H1 (cell line): Measurements from ENCODE around the gene ZNF226. TPM values are rescaled to one million over a fixed set of nuclear protein-coding genes. Genes with fewer than 3 reads are reported as not detected.
A peak's percentile ranks its signal among the peaks of the same experiment; 100 is the strongest.

ENCODE experiments used
- CTCF ChIA-PET: fragments of 300-600 bp; sonication (Branson Sonifier 250); formaldehyde crosslinking; loops from one replicate; lab custom pipeline; 2021; ENCODE audit not compliant: partially characterized antibody; lab: Charles Lee
- POLR2A ChIA-PET: fragments of 300-600 bp; sonication (Branson Sonifier 250); formaldehyde crosslinking; loops from one replicate; lab custom pipeline; 2021; ENCODE audit warnings: inconsistent platforms; ENCODE audit not compliant: partially characterized antibody; lab: Charles Lee
- DNase-seq, 2 experiments: peaks; one replicate each; pipeline versions ENCODE4 v3.0.0 to v3.0.0-alpha.2; 2010 to 2022; ENCODE audit warnings: low spot score in 2 of 2, low read depth in 1 of 2, mixed read lengths in 1 of 2
- FAIRE-seq: peaks from 2 replicates; lab custom pipeline; 2011; peaks lifted over from hg19 to GRCh38; lab: Jason Lieb, UNC
- H2AFZ ChIP-seq: 2 replicates; pipeline ENCODE4 v1.8.1; 2012; ENCODE audit warnings: low read length, inconsistent platforms
- H2AK5ac ChIP-seq: 2 replicates; pipeline ENCODE4 v1.6.1; 2013; ENCODE audit warnings: low read depth, low read length
- H2BK120ac ChIP-seq: replicated peaks from 2 replicates; pipeline ENCODE3; 2013; ENCODE audit warnings: low read depth, low read length, inconsistent platforms
- H2BK12ac ChIP-seq: 2 replicates; pipeline ENCODE4 v1.6.1; 2013; ENCODE audit warnings: low read depth, low read length
- H2BK15ac ChIP-seq: 2 replicates; pipeline ENCODE4 v1.6.1; 2013; ENCODE audit warnings: low read length
- H2BK20ac ChIP-seq: 2 replicates; pipeline ENCODE4 v1.6.1; 2013; ENCODE audit warnings: low read length
- H2BK5ac ChIP-seq: 2 replicates; pipeline ENCODE4 v1.6.1; 2013; ENCODE audit warnings: low read depth, low read length
- H3K14ac ChIP-seq: 2 replicates; pipeline ENCODE4 v1.6.1; 2013; ENCODE audit warnings: inconsistent platforms; ENCODE audit not compliant: insufficient read length
- H3K18ac ChIP-seq: 2 replicates; pipeline ENCODE4 v1.6.1; 2013; ENCODE audit warnings: low read length; ENCODE audit errors: extremely low read depth
- H3K23ac ChIP-seq: 2 replicates; pipeline ENCODE4 v1.6.1; 2013; ENCODE audit warnings: inconsistent platforms; ENCODE audit not compliant: insufficient read length
- H3K23me2 ChIP-seq: 2 replicates; pipeline ENCODE4 v1.6.1; 2013; ENCODE audit warnings: low read depth, low read length
- H3K27ac ChIP-seq: 2 replicates; pipeline ENCODE4 v1.6.1; 2011; ENCODE audit warnings: low read depth, low read length, inconsistent platforms
- H3K27me3 ChIP-seq, 4 experiments: replicated peaks in 1 of 4; 1 replicate in 1 of 4; 2 replicates in 3 of 4; pipeline versions ENCODE4 v1.6.1 to v1.8.1; 2011 to 2013; ENCODE audit warnings: low read length in 3 of 4, mild to moderate bottlenecking in 3 of 4, inconsistent platforms in 2 of 4, mixed read lengths in 2 of 4, moderate library complexity in 1 of 4; ENCODE audit not compliant: control insufficient read depth in 3 of 4, insufficient read depth in 3 of 4; ENCODE audit errors: extremely low read depth in 1 of 4
- H3K36me3 ChIP-seq, 4 experiments: 2 replicates each; pipeline versions ENCODE4 v1.6.1 to v1.8.1; 2011 to 2013; ENCODE audit warnings: mild to moderate bottlenecking in 4 of 4, low read length in 3 of 4, moderate library complexity in 2 of 4, control low read depth in 1 of 4, inconsistent platforms in 1 of 4; ENCODE audit not compliant: insufficient read depth in 4 of 4, control insufficient read depth in 2 of 4
- H3K4ac ChIP-seq: replicated peaks from 2 replicates; pipeline ENCODE3; 2013; ENCODE audit warnings: low read length, low read depth, mixed read lengths, inconsistent platforms; ENCODE audit not compliant: insufficient read length
- H3K4me1 ChIP-seq, 4 experiments: replicated peaks in 1 of 4; 1 replicate in 1 of 4; 2 replicates in 3 of 4; pipeline versions ENCODE4 v1.6.1 to v1.8.1; 2011 to 2013; ENCODE audit warnings: low read length in 3 of 4, inconsistent platforms in 2 of 4, mixed read lengths in 1 of 4; ENCODE audit not compliant: insufficient read depth in 4 of 4, control insufficient read depth in 3 of 4
- H3K4me2 ChIP-seq, 2 experiments: 2 replicates each; pipeline versions ENCODE4 v1.6.1 to v1.8.1; 2011 to 2013; ENCODE audit warnings: low read depth in 2 of 2, low read length in 2 of 2, control low read depth in 1 of 2, inconsistent platforms in 1 of 2, mild to moderate bottlenecking in 1 of 2; ENCODE audit not compliant: insufficient read depth in 1 of 2
- H3K4me3 ChIP-seq, 4 experiments: fragments of 200-600, 300-600 bp in 1 of 4; sonication (generic), shearing (Covaris generic), sonication (Bioruptor Twin) in 1 of 4; 2 replicates each; pipeline versions ENCODE4 v1.5.1 to v1.8.1; 2011 to 2016; ENCODE audit warnings: low read length in 4 of 4, low read depth in 3 of 4, control low read depth in 2 of 4, inconsistent platforms in 2 of 4, mild to moderate bottlenecking in 2 of 4, mixed read lengths in 1 of 4, moderate library complexity in 1 of 4; ENCODE audit not compliant: insufficient read depth in 2 of 4; ENCODE audit errors: extremely low read depth in 1 of 4
- H3K56ac ChIP-seq: replicated peaks from 2 replicates; pipeline ENCODE3; 2013; ENCODE audit warnings: low read depth, mild to moderate bottlenecking, mixed read lengths, low read length, inconsistent platforms; ENCODE audit not compliant: insufficient read length
- H3K79me1 ChIP-seq: 2 replicates; pipeline ENCODE4 v1.6.1; 2013; ENCODE audit warnings: low read depth, low read length, control low read depth
- H3K79me2 ChIP-seq, 2 experiments: 2 replicates each; pipeline versions ENCODE4 v1.6.1 to v1.8.1; 2012 to 2013; ENCODE audit warnings: low read length in 2 of 2, mild to moderate bottlenecking in 2 of 2, inconsistent platforms in 1 of 2; ENCODE audit not compliant: insufficient read depth in 2 of 2, control insufficient read depth in 1 of 2
- H3K9ac ChIP-seq, 4 experiments: replicated peaks in 1 of 4; 1 replicate in 1 of 4; 2 replicates in 3 of 4; pipeline versions ENCODE4 v1.6.1 to v1.8.1; 2011 to 2013; ENCODE audit warnings: low read depth in 3 of 4, low read length in 3 of 4, control low read depth in 2 of 4, mild to moderate bottlenecking in 2 of 4, moderate library complexity in 2 of 4, inconsistent platforms in 1 of 4; ENCODE audit errors: extremely low read depth in 1 of 4
- H3K9me3 ChIP-seq, 2 experiments: 2 replicates each; pipeline versions ENCODE4 v1.6.1 to v1.8.1; 2012 to 2013; ENCODE audit warnings: mild to moderate bottlenecking in 2 of 2, moderate library complexity in 2 of 2, control low read depth in 1 of 2, inconsistent platforms in 1 of 2, low read depth in 1 of 2, low read length in 1 of 2, mixed read lengths in 1 of 2; ENCODE audit not compliant: insufficient read depth in 2 of 2
- H4K20me1 ChIP-seq, 2 experiments: replicated peaks in 1 of 2; 2 replicates each; pipeline versions ENCODE3 to v1.8.1; 2011 to 2013; ENCODE audit warnings: inconsistent platforms in 2 of 2, low read length in 2 of 2, mild to moderate bottlenecking in 1 of 2; ENCODE audit not compliant: insufficient read depth in 2 of 2, control insufficient read depth in 1 of 2
- H4K5ac ChIP-seq: 2 replicates; pipeline ENCODE4 v1.6.1; 2013; ENCODE audit warnings: low read length, low read depth, mixed read lengths, inconsistent platforms; ENCODE audit not compliant: insufficient read length
- H4K8ac ChIP-seq: 2 replicates; pipeline ENCODE4 v1.8.0; 2013; ENCODE audit warnings: mild to moderate bottlenecking, moderate library complexity, low read length, inconsistent platforms; ENCODE audit not compliant: insufficient read depth; ENCODE audit errors: extremely low read depth
- H4K91ac ChIP-seq: replicated peaks from 2 replicates; pipeline ENCODE3; 2013; ENCODE audit warnings: low read length, mixed read lengths, inconsistent platforms; ENCODE audit not compliant: insufficient read length
- BRCA1 ChIP-seq: IDR thresholded peaks from 2 replicates; pipeline ENCODE4 v1.6.1; 2012; ENCODE audit warnings: low read depth, low read length, improper control_type of control experiment
- CHD1 ChIP-seq: IDR thresholded peaks from 2 replicates; pipeline ENCODE4 v1.6.1; 2012; ENCODE audit warnings: low read depth, low read length, improper control_type of control experiment
- POLR2A ChIP-seq, 2 experiments: IDR thresholded peaks; 1 replicate in 1 of 2; 2 replicates in 1 of 2; pipeline ENCODE4 v1.6.1; 2011; ENCODE audit warnings: low read depth in 2 of 2, low read length in 2 of 2, mild to moderate bottlenecking in 2 of 2; ENCODE audit errors: control extremely low read depth in 1 of 2
- POLR2AphosphoS5 ChIP-seq: IDR thresholded peaks from 2 replicates; pipeline ENCODE4 v1.6.1; 2011; ENCODE audit warnings: low read depth, low read length
- SAP30 ChIP-seq: fragments of 300-600 bp; sonication (generic); IDR thresholded peaks from 2 replicates; pipeline ENCODE4 v1.7.1; 2012; ENCODE audit warnings: low read length, moderate library complexity, mild to moderate bottlenecking, inconsistent platforms; ENCODE audit not compliant: insufficient read depth, insufficient replicate concordance
- SP1 ChIP-seq: IDR thresholded peaks from 2 replicates; pipeline ENCODE4 v1.6.1; 2011; ENCODE audit warnings: low read depth, low read length
- SP4 ChIP-seq: IDR thresholded peaks from 2 replicates; pipeline ENCODE4 v1.6.1; 2012; ENCODE audit warnings: low read length, inconsistent platforms
- WGBS, 2 experiments: shearing (Covaris generic) in 1 of 2; methylation state at CpG; one replicate each; pipeline versions ENCODE4 v1.1.6 to v1.1.7; 2013 to 2015; ENCODE audit warnings: low lambda C conversion rate in 2 of 2, mixed read lengths in 2 of 2, inconsistent platforms in 1 of 2, low coverage in 1 of 2, missing lambda C conversion rate in 1 of 2; ENCODE audit not compliant: insufficient replicate concordance in 2 of 2, insufficient coverage in 1 of 2, insufficient read length in 1 of 2; ENCODE audit errors: extremely low coverage in 1 of 2, missing lambda C conversion rate in 1 of 2; 5-methylcytosine and 5-hydroxymethylcytosine counted together
- polyA plus RNA-seq, 7 experiments: library from polyadenylated mRNA; depleted of rRNA in 3 of 7; stranded (reverse) in 5 of 7; unstranded in 2 of 7; fragments of >200 nt in 5 of 7; fragments of 200-250 nt in 2 of 7; gene quantifications; 1 replicate in 5 of 7; 2 replicates in 1 of 7; 4 replicates in 1 of 7; pipeline versions ENCODE4 v1.2.1 to v1.2.3, GENCODE V29; 2011 to 2013; ENCODE audit warnings: missing spikeins in 2 of 7, mixed read lengths in 2 of 7
- total RNA-seq: library from RNA; stranded (reverse); fragmentation: NEBNext Ultra II Directional; extraction: Animal tissue kit (Norgen Biotek cat#: 25700); gene quantifications from 2 replicates; pipeline ENCODE4 v1.2.1, GENCODE V29; 2021

Gene ZNF226
- total and polyA plus RNA-seq, 2 of the 8 experiments (the other 6 are each of a cell fraction or from before 2014, with no cell fraction given) = 4.1 to 18.3 TPM

GRCh38 chr19:44163789-44164188 lies 1.1 kb upstream of the ZNF226 start:
- peaks cover 0 to 24% of the 10 kb centered on the region in 2 experiments; a peak in 2 of 4 replicates for H3K79me2 ChIP-seq
- H3K23ac ChIP-seq = no peak overlapping the region
- H3K4me2 ChIP-seq = peak overlapping the region in 1 of 2 experiments; percentile 91; a peak in 1 of 4 replicates
- 91% methylated on average over 2 of the region's 2 CpGs; no CpG with 5 or more reads in 1 of the 2 experiments for WGBS, 2 experiments
- no peak overlapping the region for H3K9ac ChIP-seq
- no peak overlapping the region for H2AFZ ChIP-seq
- peaks cover 0 to 5% (median 0%) of the 10 kb centered on the region in 4 experiments; a peak in 1 of 7 replicates for H3K4me1 ChIP-seq
- peaks cover 0 to 3% of the 10 kb centered on the region in 2 experiments; a peak in 1 of 4 replicates for H3K9me3 ChIP-seq
- H4K5ac ChIP-seq = no peak overlapping the region
- ChIA-PET POLR2A (interaction anchor here (0.6 to 4.8 kb wide), 3 partner anchors 13 to 386 kb away, joined by 3 to 27 read pairs (median 19); partner anchors contain the start of gene ZNF225), CTCF (no interaction called here)
- no peak overlapping the region for H2BK5ac ChIP-seq
- no peaks in the 10 kb centered on the region; the same call in 1 of the 2 replicates for H3K79me1 ChIP-seq
- no peak overlapping the region for H3K4ac ChIP-seq
- H2AK5ac ChIP-seq = no peak overlapping the region
- FAIRE-seq (no peak), DNase-seq (no peak)
- no peak overlapping the region for H4K91ac ChIP-seq
- no peak overlapping the region for H3K27ac ChIP-seq
- no peak overlapping the region for H2BK12ac ChIP-seq
- no peaks in the 10 kb centered on the region; the same call in 1 of the 2 replicates for H3K23me2 ChIP-seq
- no peak overlapping the region for H3K18ac ChIP-seq
- TF ChIP-seq CHD1 (no peak), SAP30 (no peak), SP4 (no peak), SP1 (no peak), POLR2AphosphoS5 (no peak), BRCA1 (no peak), POLR2A (IDR thresholded peaks at IDR 0.05; ENCODE audit: control extremely low read depth in 1 of 2, low read depth in 2 of 2, low read length in 2 of 2) (no peak)
- no peak overlapping the region for H4K8ac ChIP-seq
- no peak overlapping the region for H2BK120ac ChIP-seq
- H3K36me3 ChIP-seq = peaks cover 3 to 14% (median 9%) of the 10 kb centered on the region in 4 experiments; a peak in 7 of 8 replicates
- H3K4me3 ChIP-seq = no peak overlapping the region
- H3K27me3 ChIP-seq = no peaks in the 10 kb centered on the region
- no peak overlapping the region for H3K56ac ChIP-seq
- no peak overlapping the region for H2BK15ac ChIP-seq
- H2BK20ac ChIP-seq = no peak overlapping the region
- no peaks in the 10 kb centered on the region for H4K20me1 ChIP-seq
- no peak overlapping the region for H3K14ac ChIP-seq
